H1 (cell line): Measurements from ENCODE around the gene FBN1. TPM values are rescaled to one million over a fixed set of nuclear protein-coding genes. Genes with fewer than 3 reads are reported as not detected.

Source experiments
- CTCF ChIA-PET: fragments of 300-600 bp; sonication (Branson Sonifier 250); formaldehyde crosslinking; loops from one replicate; lab custom pipeline; 2021; ENCODE audit not compliant: partially characterized antibody; lab: Charles Lee
- POLR2A ChIA-PET: fragments of 300-600 bp; sonication (Branson Sonifier 250); formaldehyde crosslinking; loops from one replicate; lab custom pipeline; 2021; ENCODE audit warnings: inconsistent platforms; ENCODE audit not compliant: partially characterized antibody; lab: Charles Lee
- DNase-seq, 2 experiments: peaks; one replicate each; pipeline versions ENCODE4 v3.0.0 to v3.0.0-alpha.2; 2010 to 2022; ENCODE audit warnings: low spot score in 2 of 2, low read depth in 1 of 2, mixed read lengths in 1 of 2
- FAIRE-seq: peaks from 2 replicates; lab custom pipeline; 2011; peaks lifted over from hg19 to GRCh38; lab: Jason Lieb, UNC
- H2AFZ ChIP-seq: 2 replicates; pipeline ENCODE4 v1.8.1; 2012; ENCODE audit warnings: low read length, inconsistent platforms
- H2AK5ac ChIP-seq: 2 replicates; pipeline ENCODE4 v1.6.1; 2013; ENCODE audit warnings: low read depth, low read length
- H2BK120ac ChIP-seq: replicated peaks from 2 replicates; pipeline ENCODE3; 2013; ENCODE audit warnings: low read depth, low read length, inconsistent platforms
- H2BK12ac ChIP-seq: 2 replicates; pipeline ENCODE4 v1.6.1; 2013; ENCODE audit warnings: low read depth, low read length
- H2BK15ac ChIP-seq: 2 replicates; pipeline ENCODE4 v1.6.1; 2013; ENCODE audit warnings: low read length
- H2BK20ac ChIP-seq: 2 replicates; pipeline ENCODE4 v1.6.1; 2013; ENCODE audit warnings: low read length
- H2BK5ac ChIP-seq: 2 replicates; pipeline ENCODE4 v1.6.1; 2013; ENCODE audit warnings: low read depth, low read length
- H3K14ac ChIP-seq: 2 replicates; pipeline ENCODE4 v1.6.1; 2013; ENCODE audit warnings: inconsistent platforms; ENCODE audit not compliant: insufficient read length
- H3K18ac ChIP-seq: 2 replicates; pipeline ENCODE4 v1.6.1; 2013; ENCODE audit warnings: low read length; ENCODE audit errors: extremely low read depth
- H3K23ac ChIP-seq: 2 replicates; pipeline ENCODE4 v1.6.1; 2013; ENCODE audit warnings: inconsistent platforms; ENCODE audit not compliant: insufficient read length
- H3K23me2 ChIP-seq: 2 replicates; pipeline ENCODE4 v1.6.1; 2013; ENCODE audit warnings: low read depth, low read length
- H3K27ac ChIP-seq: 2 replicates; pipeline ENCODE4 v1.6.1; 2011; ENCODE audit warnings: low read depth, low read length, inconsistent platforms
- H3K27me3 ChIP-seq, 4 experiments: replicated peaks in 1 of 4; 1 replicate in 1 of 4; 2 replicates in 3 of 4; pipeline versions ENCODE4 v1.6.1 to v1.8.1; 2011 to 2013; ENCODE audit warnings: low read length in 3 of 4, mild to moderate bottlenecking in 3 of 4, inconsistent platforms in 2 of 4, mixed read lengths in 2 of 4, moderate library complexity in 1 of 4; ENCODE audit not compliant: control insufficient read depth in 3 of 4, insufficient read depth in 3 of 4; ENCODE audit errors: extremely low read depth in 1 of 4
- H3K36me3 ChIP-seq, 4 experiments: 2 replicates each; pipeline versions ENCODE4 v1.6.1 to v1.8.1; 2011 to 2013; ENCODE audit warnings: mild to moderate bottlenecking in 4 of 4, low read length in 3 of 4, moderate library complexity in 2 of 4, control low read depth in 1 of 4, inconsistent platforms in 1 of 4; ENCODE audit not compliant: insufficient read depth in 4 of 4, control insufficient read depth in 2 of 4
- H3K4ac ChIP-seq: replicated peaks from 2 replicates; pipeline ENCODE3; 2013; ENCODE audit warnings: low read length, low read depth, mixed read lengths, inconsistent platforms; ENCODE audit not compliant: insufficient read length
- H3K4me1 ChIP-seq, 4 experiments: replicated peaks in 1 of 4; 1 replicate in 1 of 4; 2 replicates in 3 of 4; pipeline versions ENCODE4 v1.6.1 to v1.8.1; 2011 to 2013; ENCODE audit warnings: low read length in 3 of 4, inconsistent platforms in 2 of 4, mixed read lengths in 1 of 4; ENCODE audit not compliant: insufficient read depth in 4 of 4, control insufficient read depth in 3 of 4
- H3K4me2 ChIP-seq, 2 experiments: 2 replicates each; pipeline versions ENCODE4 v1.6.1 to v1.8.1; 2011 to 2013; ENCODE audit warnings: low read depth in 2 of 2, low read length in 2 of 2, control low read depth in 1 of 2, inconsistent platforms in 1 of 2, mild to moderate bottlenecking in 1 of 2; ENCODE audit not compliant: insufficient read depth in 1 of 2
- H3K4me3 ChIP-seq, 4 experiments: fragments of 200-600, 300-600 bp in 1 of 4; sonication (generic), shearing (Covaris generic), sonication (Bioruptor Twin) in 1 of 4; 2 replicates each; pipeline versions ENCODE4 v1.5.1 to v1.8.1; 2011 to 2016; ENCODE audit warnings: low read length in 4 of 4, low read depth in 3 of 4, control low read depth in 2 of 4, inconsistent platforms in 2 of 4, mild to moderate bottlenecking in 2 of 4, mixed read lengths in 1 of 4, moderate library complexity in 1 of 4; ENCODE audit not compliant: insufficient read depth in 2 of 4; ENCODE audit errors: extremely low read depth in 1 of 4
- H3K56ac ChIP-seq: replicated peaks from 2 replicates; pipeline ENCODE3; 2013; ENCODE audit warnings: low read depth, mild to moderate bottlenecking, mixed read lengths, low read length, inconsistent platforms; ENCODE audit not compliant: insufficient read length
- H3K79me1 ChIP-seq: 2 replicates; pipeline ENCODE4 v1.6.1; 2013; ENCODE audit warnings: low read depth, low read length, control low read depth
- H3K79me2 ChIP-seq, 2 experiments: 2 replicates each; pipeline versions ENCODE4 v1.6.1 to v1.8.1; 2012 to 2013; ENCODE audit warnings: low read length in 2 of 2, mild to moderate bottlenecking in 2 of 2, inconsistent platforms in 1 of 2; ENCODE audit not compliant: insufficient read depth in 2 of 2, control insufficient read depth in 1 of 2
- H3K9ac ChIP-seq, 4 experiments: replicated peaks in 1 of 4; 1 replicate in 1 of 4; 2 replicates in 3 of 4; pipeline versions ENCODE4 v1.6.1 to v1.8.1; 2011 to 2013; ENCODE audit warnings: low read depth in 3 of 4, low read length in 3 of 4, control low read depth in 2 of 4, mild to moderate bottlenecking in 2 of 4, moderate library complexity in 2 of 4, inconsistent platforms in 1 of 4; ENCODE audit errors: extremely low read depth in 1 of 4
- H3K9me3 ChIP-seq, 2 experiments: 2 replicates each; pipeline versions ENCODE4 v1.6.1 to v1.8.1; 2012 to 2013; ENCODE audit warnings: mild to moderate bottlenecking in 2 of 2, moderate library complexity in 2 of 2, control low read depth in 1 of 2, inconsistent platforms in 1 of 2, low read depth in 1 of 2, low read length in 1 of 2, mixed read lengths in 1 of 2; ENCODE audit not compliant: insufficient read depth in 2 of 2
- H4K20me1 ChIP-seq, 2 experiments: replicated peaks in 1 of 2; 2 replicates each; pipeline versions ENCODE3 to v1.8.1; 2011 to 2013; ENCODE audit warnings: inconsistent platforms in 2 of 2, low read length in 2 of 2, mild to moderate bottlenecking in 1 of 2; ENCODE audit not compliant: insufficient read depth in 2 of 2, control insufficient read depth in 1 of 2
- H4K5ac ChIP-seq: 2 replicates; pipeline ENCODE4 v1.6.1; 2013; ENCODE audit warnings: low read length, low read depth, mixed read lengths, inconsistent platforms; ENCODE audit not compliant: insufficient read length
- H4K8ac ChIP-seq: 2 replicates; pipeline ENCODE4 v1.8.0; 2013; ENCODE audit warnings: mild to moderate bottlenecking, moderate library complexity, low read length, inconsistent platforms; ENCODE audit not compliant: insufficient read depth; ENCODE audit errors: extremely low read depth
- H4K91ac ChIP-seq: replicated peaks from 2 replicates; pipeline ENCODE3; 2013; ENCODE audit warnings: low read length, mixed read lengths, inconsistent platforms; ENCODE audit not compliant: insufficient read length
- BCL11A ChIP-seq, 2 experiments: IDR thresholded peaks; one replicate each; pipeline ENCODE4 v1.6.1; 2011; ENCODE audit warnings: low read depth in 2 of 2, low read length in 2 of 2, mild to moderate bottlenecking in 2 of 2
- CHD2 ChIP-seq: IDR thresholded peaks from 2 replicates; pipeline ENCODE4 v1.6.1; 2012; ENCODE audit warnings: low read length, improper control_type of control experiment
- CTBP2 ChIP-seq: IDR thresholded peaks from 2 replicates; pipeline ENCODE4 v1.7.0; 2011; ENCODE audit warnings: borderline replicate concordance, mild to moderate bottlenecking, moderate library complexity, mixed read lengths, low read length; ENCODE audit not compliant: insufficient read depth, insufficient read length
- GABPA ChIP-seq: IDR thresholded peaks from 2 replicates; pipeline ENCODE4 v1.6.1; 2011; ENCODE audit warnings: mild to moderate bottlenecking, low read length, moderate library complexity, borderline replicate concordance; ENCODE audit not compliant: insufficient read depth
- JUN ChIP-seq: IDR thresholded peaks from 2 replicates; pipeline ENCODE4 v1.6.1; 2011; ENCODE audit warnings: low read depth, mild to moderate bottlenecking, improper control_type of control experiment, low read length
- KDM5A ChIP-seq: fragments of 200-600 bp; IDR thresholded peaks from 2 replicates; pipeline ENCODE4 v1.7.1; 2012; ENCODE audit warnings: mild to moderate bottlenecking, low read length, inconsistent platforms, mixed read lengths
- PHF8 ChIP-seq: fragments of 200-600 bp; sonication (generic); conservative IDR thresholded peaks from 2 replicates; pipeline ENCODE4 v1.7.1; 2012; ENCODE audit warnings: low read depth, mild to moderate bottlenecking, inconsistent platforms, low read length, moderate library complexity
- POU5F1 ChIP-seq: IDR thresholded peaks from 2 replicates; pipeline ENCODE4 v1.6.1; 2011; ENCODE audit warnings: low read depth, mild to moderate bottlenecking, low read length, moderate library complexity
- RBBP5 ChIP-seq: IDR thresholded peaks from 2 replicates; pipeline ENCODE4 v1.7.1; 2012; ENCODE audit warnings: low read depth, mild to moderate bottlenecking, inconsistent platforms, low read length, moderate library complexity, borderline replicate concordance
- SIRT6 ChIP-seq: IDR thresholded peaks from one replicate; pipeline ENCODE4 v1.7.1; 2012; ENCODE audit warnings: low read length, inconsistent platforms
- SP2 ChIP-seq: IDR thresholded peaks from 2 replicates; pipeline ENCODE4 v1.6.1; 2012; ENCODE audit warnings: mild to moderate bottlenecking, low read length, inconsistent platforms
- SRF ChIP-seq: IDR thresholded peaks from 2 replicates; pipeline ENCODE4 v1.6.1; 2011; ENCODE audit warnings: mild to moderate bottlenecking, low read depth, low read length, moderate library complexity
- WGBS, 2 experiments: shearing (Covaris generic) in 1 of 2; methylation state at CpG; one replicate each; pipeline versions ENCODE4 v1.1.6 to v1.1.7; 2013 to 2015; ENCODE audit warnings: low lambda C conversion rate in 2 of 2, mixed read lengths in 2 of 2, inconsistent platforms in 1 of 2, low coverage in 1 of 2, missing lambda C conversion rate in 1 of 2; ENCODE audit not compliant: insufficient replicate concordance in 2 of 2, insufficient coverage in 1 of 2, insufficient read length in 1 of 2; ENCODE audit errors: extremely low coverage in 1 of 2, missing lambda C conversion rate in 1 of 2; 5-methylcytosine and 5-hydroxymethylcytosine counted together
- polyA plus RNA-seq, 7 experiments: library from polyadenylated mRNA; depleted of rRNA in 3 of 7; stranded (reverse) in 5 of 7; unstranded in 2 of 7; fragments of >200 nt in 5 of 7; fragments of 200-250 nt in 2 of 7; gene quantifications; 1 replicate in 5 of 7; 2 replicates in 1 of 7; 4 replicates in 1 of 7; pipeline versions ENCODE4 v1.2.1 to v1.2.3, GENCODE V29; 2011 to 2013; ENCODE audit warnings: missing spikeins in 2 of 7, mixed read lengths in 2 of 7
- total RNA-seq: library from RNA; stranded (reverse); fragmentation: NEBNext Ultra II Directional; extraction: Animal tissue kit (Norgen Biotek cat#: 25700); gene quantifications from 2 replicates; pipeline ENCODE4 v1.2.1, GENCODE V29; 2021

Gene FBN1
- total and polyA plus RNA-seq, 2 of the 8 experiments (the other 6 are each of a cell fraction or from before 2014, with no cell fraction given) = 3.0 to 4.0 TPM

DNA sequence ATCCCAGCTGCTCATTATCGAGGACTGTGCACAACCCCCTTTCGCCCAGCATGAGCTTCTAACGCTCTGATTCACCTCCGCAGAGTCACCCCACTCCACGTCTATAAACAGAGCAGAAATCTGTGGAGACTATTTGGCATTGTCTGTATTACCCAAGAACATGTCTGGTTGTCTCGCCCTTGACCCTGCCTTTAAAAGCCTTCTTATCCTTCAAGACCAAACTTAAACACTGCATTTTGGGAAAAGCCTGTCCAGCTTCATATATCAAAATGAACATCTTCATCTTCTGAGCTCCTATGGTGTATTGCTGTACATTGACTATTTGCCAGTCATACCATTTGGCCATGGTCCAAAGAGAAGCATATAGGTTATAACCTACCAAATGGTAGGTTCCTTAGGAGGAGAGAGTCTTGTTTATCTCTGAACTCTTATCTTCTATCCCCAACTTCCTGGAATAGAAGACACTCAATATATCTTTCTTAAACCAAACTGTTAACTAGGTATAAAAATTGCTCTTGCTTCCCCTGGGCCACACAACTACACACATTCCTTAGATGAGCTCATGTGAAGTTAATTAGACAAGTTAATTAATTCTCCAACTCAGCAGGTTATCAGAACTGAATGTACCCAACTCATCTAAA, 90.1 kb downstream of the FBN1 start:
- Histone ChIP-seq H3K23ac (no peak overlapping the region), H2BK12ac (no peak overlapping the region), H3K18ac (no peak overlapping the region), H2AFZ (no peak overlapping the region), H3K56ac (no peak overlapping the region), H3K14ac (no peak overlapping the region), H4K8ac (no peak overlapping the region), H3K9ac (no peak overlapping the region), H3K79me1 (no peaks in the 10 kb centered on the region), H3K4me1 (no peaks in the 10 kb centered on the region), H3K36me3 (no peaks in the 10 kb centered on the region), H2BK15ac (no peak overlapping the region), H4K5ac (no peak overlapping the region), H4K91ac (no peak overlapping the region), H3K4me2 (no peak overlapping the region), H2BK20ac (no peak overlapping the region), H3K9me3 (no peaks in the 10 kb centered on the region), H4K20me1 (no peaks in the 10 kb centered on the region), H3K79me2 (no peaks in the 10 kb centered on the region), H3K27me3 (no peaks in the 10 kb centered on the region), H3K27ac (no peak overlapping the region), H3K23me2 (no peaks in the 10 kb centered on the region), H2AK5ac (no peak overlapping the region), H3K4ac (no peak overlapping the region), H2BK120ac (no peak overlapping the region)
- POLR2A ChIA-PET = no interaction called here
- FAIRE-seq (no peak), DNase-seq (no peak)
- WGBS, 2 experiments = 82% methylated on average over 6 of the region's 6 CpGs; no CpG with 5 or more reads in 1 of the 2 experiments
- CTCF ChIA-PET = interaction anchor here (0.6 kb wide), 2 partner anchors 162 to 197 kb away, joined by 3 to 4 read pairs; no protein-coding TSS in a partner anchor
- TF ChIP-seq RBBP5 (no peak), PHF8 (no peak), SP2 (no peak), GABPA (no peak), SIRT6 (no peak), SRF (no peak), CHD2 (no peak), KDM5A (no peak), CTBP2 (no peak), POU5F1 (no peak), BCL11A (IDR thresholded peaks at IDR 0.05; ENCODE audit: low read depth in 2 of 2, low read length in 2 of 2) (no peak), JUN (no peak)
- TF ChIP-seq, all 59 proteins: peak for 0
- H3K4me3 ChIP-seq = no peak overlapping the region
- no peak overlapping the region for H2BK5ac ChIP-seq
